GM19043 (cell line): ENCODE data around the gene ADAMTS17.

ENCODE experiments used
- ATAC-seq: cut with Tn5 transposase; IDR thresholded peaks from one replicate; pipeline ENCODE4 v1.9.1; 2021; ENCODE audit warnings: low read depth; ENCODE audit not compliant: unreplicated experiment

The ADAMTS17 gene

DNA sequence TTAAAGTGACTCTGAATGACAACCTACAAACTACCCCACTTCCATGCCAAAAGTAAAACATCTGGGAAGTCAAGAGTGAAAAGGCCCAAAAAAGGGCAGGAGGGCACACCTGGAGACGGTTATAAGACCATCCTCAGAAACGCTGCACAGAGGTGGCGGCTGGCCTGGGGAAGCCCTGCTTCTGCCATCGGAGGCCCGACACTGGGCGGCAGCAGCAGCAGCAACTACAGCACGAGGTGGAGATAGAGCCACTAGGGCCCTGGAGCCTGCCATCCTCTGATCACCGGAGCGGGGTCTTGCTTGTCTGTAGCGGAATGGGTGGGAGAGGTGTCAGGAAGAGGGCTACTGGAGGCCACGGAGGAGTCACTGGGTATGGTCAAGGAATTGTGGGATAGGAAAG is 283.3 kb downstream of the ADAMTS17 start:
- ATAC-seq, result no peak

DNA sequence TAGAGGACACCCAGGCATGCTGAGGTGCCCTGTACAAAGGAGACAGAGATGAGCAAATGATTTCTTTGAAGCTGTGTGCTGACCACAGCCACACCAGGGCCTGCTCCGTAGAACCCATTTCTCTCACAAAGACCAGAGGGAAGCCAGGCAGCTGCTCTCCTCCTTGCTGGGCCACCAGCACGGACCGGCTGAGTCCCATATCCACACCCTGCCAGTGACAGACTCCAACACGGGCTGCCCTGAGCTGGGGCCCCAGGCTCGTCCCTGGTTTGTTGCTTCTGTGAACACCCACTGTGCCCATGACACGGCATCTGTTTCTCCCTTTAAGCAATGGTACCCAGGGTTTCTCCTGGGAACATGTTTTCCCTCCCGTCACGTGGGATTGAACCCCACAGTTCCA is 284.5 kb downstream of the ADAMTS17 start:
- no peak for ATAC-seq

DNA sequence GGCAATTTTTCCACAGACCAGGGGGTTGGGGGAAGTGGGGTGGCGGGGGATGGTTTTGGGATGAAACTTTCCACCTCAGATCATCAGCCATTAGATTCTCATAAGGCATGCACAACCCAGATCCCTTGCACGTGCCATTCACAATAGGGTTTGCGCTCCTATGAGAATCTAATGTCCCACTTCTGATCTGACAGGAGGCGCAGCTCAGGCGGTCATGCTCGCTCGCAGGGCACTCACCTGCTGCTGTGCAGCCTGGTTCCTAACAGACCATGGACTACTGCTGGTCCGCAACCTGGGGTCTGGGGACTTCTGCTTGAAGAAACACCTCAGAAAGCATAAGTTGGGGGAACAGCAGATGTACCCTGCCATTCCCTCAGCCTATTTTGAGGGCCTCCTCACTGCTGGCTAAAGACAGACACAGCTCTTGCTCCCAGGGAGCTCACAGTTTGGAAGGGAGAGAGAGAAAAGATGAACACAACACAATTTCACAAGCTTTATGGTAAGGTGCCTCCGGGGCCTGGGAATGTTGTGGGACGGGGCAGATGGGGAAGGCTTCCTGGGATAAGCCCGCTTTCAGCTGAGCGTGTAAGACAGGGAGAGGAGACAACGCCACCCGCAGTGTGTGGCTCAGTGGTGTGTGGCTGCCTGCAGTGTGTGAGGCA is 285.2 kb downstream of the ADAMTS17 start:
- ATAC-seq, result no peak

DNA sequence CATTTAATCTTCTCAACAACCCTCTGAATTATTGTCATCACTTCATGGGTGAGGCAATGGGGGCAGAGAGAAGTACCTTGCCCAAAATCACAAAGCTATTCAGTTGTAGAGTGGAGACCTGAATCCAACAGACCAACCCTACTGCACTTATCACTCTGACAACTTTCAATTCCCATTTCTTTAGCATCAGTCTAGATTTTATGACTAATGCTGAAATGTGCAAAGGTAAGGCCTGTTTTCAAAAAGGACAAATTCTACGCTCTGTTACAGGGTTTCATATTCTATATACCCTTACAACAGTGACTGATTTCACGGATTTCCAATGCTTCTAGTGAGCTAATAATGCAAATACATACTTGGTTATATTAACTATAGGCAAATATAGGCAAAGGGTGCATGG is 286.0 kb downstream of the ADAMTS17 start:
- no peak for ATAC-seq

DNA sequence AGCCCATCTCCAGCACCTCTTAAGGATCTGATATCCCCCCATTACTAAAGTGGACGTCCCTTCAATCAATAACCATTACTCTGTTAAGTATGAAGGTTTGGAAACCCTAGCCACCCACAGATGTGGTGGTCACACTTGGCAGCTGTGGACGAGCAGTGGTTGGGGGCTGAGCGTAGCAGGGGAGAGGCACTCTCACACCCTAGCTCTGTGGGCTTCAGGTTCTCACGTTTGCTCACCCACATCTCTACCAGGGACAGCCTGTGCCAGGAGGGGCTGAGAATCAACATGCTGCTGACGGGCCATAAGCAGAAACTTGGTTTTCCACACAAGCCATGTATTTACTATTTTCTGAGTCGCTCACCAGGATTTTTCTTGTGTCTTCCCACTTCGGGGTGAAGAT is 287.2 kb downstream of the ADAMTS17 start:
- no peak for ATAC-seq

DNA sequence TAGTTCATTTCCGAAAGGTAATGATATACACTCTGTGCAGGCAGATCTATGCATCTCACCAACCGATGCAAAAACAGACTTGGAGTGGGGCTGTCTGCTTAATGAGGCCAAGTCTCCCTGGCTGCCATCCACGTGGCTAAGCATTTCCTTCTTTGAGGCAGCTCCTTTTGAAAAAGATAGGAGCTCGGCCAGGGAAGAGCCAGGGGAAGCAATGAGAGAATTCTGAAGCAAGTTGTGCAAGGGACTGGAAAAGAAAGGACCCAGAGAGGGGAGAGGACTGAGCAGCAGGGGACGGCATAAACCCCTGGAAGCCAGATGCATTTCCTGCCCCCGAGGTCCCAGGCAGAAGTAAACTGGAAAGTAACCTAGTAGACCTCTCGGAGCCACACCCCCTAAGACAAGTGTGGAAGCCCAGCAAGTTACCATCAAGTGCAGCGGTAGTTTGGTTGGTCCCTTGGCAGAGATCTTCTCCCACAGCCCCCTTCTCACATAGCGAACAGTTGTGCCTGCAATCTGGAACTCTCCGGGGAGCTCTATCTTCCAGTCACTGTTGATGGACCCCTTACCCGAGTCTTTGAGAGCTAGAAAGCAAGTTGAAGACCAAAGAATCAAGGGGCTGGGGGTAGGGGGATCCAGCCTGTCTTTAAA is 288.2 kb downstream of the ADAMTS17 start:
- ATAC-seq, result no peak

DNA sequence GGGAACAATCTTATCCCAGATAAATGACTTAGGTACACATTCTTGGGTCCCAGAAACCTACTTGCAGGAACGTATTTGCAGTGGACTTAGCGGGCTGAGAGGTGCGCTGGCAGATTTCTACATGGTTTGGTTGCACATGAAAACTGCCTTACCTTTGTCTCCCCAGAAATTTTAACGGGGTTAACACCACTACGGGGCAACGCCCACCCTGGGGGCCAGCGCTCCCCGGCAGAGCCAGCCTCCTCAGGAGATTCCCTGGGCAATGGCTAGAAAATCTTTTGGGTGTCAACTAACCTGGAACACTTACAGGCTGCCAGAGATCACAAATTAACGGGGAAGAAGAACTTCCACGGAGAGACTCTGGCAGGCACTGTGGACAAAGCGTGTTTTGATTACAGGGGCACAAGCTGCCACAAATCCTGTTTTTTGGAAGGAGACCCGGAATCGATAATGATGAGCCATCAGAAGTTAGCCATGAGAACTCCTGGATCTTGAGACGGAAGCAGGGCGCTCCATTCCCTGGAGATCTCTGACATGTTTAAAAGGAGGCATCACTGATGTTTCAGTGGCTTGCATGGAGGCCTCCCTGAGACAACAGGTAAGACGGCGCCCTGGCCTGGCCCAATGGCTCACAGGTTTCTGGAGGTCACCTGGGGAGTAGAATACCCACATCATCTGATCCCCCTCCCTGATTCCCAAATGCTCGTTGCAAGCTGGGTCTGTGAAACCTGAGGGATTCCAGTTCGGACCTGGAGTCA is 288.9 kb downstream of the ADAMTS17 start:
- no peak for ATAC-seq

DNA sequence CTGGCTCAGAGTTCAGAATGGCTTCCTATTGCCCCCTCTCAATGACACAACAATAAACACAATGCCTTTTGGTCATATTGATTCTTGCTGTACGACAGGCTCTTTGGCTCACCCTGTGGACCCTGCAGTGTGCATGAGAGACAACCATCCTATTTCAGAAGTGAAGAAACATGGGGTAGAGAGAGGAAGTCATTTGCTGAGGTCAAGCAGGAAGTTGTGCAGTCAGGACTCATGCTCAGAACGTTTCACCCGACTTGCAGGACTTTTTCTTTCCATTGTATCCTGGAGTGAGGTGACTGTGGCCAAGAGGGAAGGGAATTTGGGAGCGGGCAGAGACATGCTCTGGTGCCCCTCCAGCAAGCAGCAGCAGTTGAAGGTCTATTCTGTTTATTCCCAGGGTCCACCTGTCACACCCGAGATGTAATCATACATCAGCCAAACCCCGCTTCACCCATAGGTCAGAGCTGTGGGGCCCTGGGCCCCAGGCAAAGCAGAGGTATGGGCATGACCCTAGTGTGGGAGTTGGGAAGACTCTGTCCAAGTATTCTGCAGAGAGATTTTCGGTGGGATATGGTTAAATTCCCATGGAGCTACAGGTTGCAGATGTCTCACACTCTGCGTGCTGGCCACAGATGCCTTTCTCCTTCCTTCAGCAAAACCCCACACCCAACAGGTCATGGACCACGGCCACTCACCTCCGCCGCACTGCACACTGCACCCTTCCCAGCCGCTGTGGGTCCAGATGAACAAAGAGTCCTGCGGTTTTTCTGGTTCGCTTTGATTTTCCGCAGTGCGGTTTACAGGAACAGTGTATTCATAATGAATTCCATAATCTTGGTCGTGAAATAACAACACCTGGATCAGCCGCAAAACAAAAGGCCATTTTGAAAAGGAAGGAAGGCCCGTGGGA is 290.6 kb downstream of the ADAMTS17 start:
- ATAC-seq, result no peak

DNA sequence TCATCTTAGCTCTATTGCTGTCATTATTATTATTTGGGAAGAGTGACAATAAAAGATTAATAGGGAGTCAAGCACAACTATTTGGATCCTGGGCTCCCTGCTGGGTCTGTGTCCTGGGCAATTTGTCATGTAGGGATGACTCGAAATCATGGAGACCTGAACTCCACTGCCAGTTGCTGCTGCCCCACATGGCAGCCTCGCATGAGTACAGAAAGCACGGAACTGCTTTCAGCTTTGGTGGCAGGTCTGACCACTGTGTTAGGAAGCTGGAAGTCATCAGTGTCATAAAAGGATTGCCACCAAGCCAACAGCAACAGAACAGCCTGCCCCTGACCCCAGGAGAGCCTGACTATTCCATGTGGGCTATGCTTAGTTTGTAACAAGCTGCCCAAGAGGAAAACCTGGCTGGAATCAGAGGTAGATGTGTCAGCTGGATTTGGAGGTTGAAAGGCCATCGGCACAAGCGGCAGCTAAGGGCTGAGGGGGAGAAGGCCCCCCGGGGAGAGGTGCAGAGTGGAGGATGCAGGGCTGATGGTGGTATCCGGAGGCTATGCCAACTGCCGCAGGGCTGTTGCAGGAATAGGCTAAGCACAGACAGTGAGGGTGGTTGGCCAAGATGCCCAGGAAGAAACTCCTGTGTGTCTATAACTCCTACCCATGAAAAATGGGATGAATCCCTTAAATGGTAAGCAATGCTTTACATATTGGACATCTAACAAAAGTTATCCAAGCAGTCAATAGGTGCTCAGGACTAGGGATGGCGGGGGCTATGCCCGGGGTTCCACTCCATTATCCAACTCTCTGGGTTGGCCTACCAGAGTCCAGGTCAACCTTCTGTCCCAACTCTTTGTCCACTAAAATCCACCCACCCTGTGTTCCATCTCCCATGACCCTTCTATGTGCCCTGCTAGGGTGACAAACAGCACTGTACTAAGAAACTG is 291.6 kb downstream of the ADAMTS17 start:
- no peak for ATAC-seq

DNA sequence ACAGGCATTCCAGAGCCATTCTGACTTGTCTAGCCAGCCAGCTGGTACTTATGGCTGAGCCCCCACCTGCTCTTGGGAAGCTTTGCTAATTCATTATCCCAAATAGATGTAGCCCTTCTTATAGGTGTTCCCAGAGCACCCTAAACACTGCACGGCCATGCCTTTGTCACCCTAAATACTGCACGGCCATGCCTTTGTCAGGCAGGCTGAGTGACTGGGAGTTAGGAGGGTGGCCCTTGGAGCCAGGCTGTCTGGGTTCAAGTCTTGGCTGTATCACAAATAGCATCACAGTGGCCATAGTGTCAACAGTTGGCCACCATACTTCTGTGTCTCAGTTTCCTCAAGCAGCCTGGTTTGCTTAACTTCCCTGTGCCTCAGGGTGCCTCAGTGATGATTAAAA is 292.3 kb downstream of the ADAMTS17 start:
- ATAC-seq, result no peak

DNA sequence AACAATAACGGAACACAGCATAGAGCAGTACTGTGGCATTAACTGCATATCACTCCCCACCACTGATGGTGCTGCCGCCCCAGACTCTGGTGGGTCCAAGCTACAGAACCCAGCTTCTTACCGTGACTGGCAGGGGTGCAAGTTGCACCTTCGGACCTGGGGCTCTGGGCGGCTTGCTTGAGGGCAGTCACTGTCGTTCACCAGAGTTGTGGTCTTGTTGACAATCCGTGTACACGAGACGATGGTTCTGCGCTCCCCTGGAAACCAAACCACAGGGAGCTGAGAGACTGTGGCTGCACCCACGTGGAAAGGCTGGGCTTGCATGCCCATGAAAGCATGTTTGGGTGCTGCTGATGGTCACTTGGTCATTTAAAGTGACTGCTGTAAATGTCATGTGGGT is 293.0 kb downstream of the ADAMTS17 start:
- no peak for ATAC-seq

DNA sequence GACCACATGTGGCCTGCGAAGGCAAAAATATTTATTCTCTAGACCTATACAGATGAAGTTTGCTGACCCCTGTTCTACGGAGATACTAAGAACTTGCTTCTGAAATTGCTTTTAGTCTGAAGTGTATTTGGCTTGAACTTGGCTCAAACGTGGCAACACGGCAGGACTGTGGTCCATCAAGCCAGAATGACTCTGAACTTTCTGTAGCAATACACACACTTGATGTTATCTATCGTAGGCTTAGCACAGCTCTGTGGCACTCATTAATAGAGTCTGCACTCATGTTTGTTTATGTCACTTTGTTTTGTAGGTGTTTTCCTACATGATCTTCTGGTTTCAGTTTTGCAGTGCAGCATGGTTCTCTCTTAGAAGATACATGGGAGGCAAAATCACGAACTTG is 298.1 kb downstream of the ADAMTS17 start:
- ATAC-seq, result no peak

DNA sequence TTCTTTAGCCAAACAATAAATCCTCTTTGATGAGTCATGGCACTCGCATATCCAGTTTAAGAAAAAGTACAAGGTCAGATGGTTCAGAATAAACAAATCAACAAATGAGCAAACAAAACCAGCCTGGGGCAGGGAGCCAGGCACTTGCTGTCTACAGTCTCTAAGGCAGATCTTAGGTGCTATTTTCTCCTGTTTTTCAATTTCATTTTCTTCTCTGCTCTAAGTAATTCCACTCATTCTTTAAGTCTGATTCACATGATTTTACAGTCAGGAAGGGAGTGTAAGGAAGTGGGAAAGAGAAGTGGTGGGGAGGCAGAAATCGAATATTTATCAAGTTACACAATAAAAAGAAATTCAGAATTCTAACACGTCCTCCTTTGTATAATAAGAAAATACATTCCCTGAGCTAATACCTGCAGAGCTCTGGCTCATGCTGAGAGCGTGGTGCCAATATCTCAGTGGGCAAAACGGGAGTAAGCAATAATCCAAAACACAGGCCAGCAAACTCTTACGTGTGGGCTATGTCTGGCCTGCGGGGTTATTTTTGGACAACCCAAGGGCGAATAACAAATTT is 298.6 kb downstream of the ADAMTS17 start:
- ATAC-seq, result no peak

DNA sequence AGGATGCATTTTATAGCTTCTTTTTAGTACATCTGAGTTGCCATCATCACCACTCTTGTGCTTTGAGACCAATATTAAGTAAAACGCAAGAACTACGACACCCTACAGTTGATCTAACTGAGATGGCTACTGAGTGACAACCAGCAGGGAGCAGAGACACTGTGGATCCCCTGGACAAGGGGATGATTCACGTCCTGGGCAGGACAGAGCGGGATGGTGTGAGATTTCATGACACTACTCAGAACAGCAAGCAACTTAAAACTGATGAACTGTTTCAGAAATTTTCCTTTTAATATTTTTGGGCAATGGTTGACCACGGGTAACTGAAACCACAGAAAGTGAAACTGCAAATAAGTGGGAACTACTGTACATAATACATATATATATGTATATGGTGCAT is 299.2 kb downstream of the ADAMTS17 start:
- no peak for ATAC-seq

DNA sequence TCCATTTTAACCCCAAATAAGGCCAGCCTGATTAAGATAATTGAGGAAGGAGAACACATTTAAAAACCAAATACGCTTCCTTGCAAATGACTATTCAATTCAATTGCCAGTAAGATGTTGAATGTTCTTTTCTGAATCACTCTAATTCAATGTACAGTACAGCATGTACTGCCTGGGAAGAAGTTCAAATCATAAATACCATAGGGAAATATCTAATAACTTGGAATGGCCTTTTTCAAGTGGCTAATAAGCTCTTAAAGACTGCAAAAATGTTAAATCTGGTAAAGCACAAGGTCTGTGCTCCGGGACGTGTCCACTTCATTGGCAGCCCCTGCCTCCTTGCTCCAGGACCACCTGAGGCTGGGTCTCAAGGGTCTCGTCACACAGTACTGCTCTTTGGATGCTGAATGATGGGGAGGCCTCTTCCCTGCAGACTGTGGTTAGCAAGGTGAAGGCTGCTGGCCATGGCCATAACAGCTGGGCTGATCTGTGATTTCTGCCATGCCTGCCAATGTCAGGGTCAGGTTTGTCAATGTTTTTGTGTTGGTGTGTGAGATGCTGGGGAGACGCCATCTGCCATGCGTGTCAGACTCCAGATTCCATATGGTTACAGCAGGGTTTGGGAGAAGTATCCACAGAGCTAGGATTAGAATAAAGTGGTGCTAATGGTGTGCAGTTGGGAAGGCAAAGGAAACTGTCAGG is 300.5 kb downstream of the ADAMTS17 start:
- ATAC-seq, result no peak

DNA sequence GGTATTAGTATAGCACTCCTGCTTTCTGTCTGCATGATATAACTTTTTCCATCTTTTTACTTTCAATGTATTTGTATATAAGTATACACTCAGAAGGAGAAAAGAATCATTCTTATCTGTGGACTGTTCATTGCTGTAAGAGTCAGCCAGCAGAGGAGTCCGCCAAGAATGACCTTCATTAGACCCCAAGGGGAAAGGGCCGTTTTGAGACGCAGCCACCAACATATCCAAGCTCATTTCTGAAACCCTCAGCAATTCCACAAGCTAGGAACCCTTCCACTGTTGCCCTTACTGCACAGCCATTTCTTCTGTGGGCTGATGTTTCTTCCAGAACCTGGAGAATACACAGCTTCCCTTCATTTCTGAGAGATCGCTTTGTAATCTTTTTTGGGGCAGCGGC is 301.8 kb downstream of the ADAMTS17 start:
- no peak for ATAC-seq

DNA sequence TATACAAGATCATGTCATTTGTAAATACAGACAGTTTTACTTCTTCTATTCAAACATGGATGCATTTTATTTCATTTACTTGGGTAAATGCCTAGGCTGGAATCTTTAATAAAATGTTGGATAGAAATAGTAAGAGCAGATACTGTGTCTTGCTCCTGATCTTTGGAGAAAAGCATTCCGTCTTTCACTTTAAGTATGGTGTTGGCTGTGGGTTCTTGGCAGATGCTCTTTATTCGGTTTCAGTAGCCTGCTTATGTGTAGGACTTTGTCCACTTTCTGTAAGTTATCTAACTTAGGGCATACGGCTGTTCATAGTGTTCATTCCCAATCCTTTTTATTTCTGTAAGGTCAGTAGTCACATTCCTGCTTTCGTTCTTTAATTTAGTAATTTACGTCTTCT is 303.0 kb downstream of the ADAMTS17 start:
- ATAC-seq, result no peak

DNA sequence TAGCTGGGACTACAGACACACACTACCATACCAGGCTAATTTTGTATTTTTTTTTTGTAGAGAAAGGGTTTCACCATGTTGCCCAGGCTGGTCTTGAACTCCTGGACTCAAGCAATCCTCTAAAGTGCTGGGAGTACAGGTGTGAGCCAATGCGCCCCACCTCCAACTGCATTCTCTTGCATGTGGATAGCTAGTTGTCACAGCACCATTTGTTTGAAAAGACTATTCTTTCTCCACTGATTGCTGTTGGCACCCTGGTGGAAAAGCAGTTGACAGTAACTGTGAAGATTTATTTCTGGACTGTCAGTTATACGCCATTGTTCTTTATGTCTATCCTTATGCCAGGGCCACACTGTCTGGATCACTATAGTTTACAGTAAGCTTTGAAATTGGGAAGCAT is 303.9 kb downstream of the ADAMTS17 start:
- ATAC-seq, result no peak

DNA sequence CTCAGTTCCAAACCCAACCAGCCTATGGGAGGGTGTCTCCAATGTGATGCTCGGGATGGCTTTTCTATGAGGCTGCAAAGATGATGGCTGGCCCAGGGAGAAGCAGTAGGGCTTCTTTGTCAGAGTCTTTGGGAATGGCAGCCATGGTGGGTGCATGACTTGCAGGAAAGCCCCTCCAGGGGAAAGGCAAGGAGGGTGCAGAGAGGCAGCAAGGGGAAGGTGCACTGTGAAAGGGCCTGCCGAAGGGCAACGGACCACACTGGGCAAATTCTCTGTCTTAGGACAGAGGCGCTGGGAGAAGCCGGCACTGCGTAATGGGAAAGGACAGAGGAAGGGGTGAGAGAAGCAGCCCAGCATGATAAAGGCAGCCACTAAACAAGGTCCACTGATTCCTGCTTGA is 305.8 kb downstream of the ADAMTS17 start:
- no peak for ATAC-seq
